Embryonic facial prominence (tissue), 1 donor: ENCODE measurements around the gene SEZ6.

Experiments
- DNase-seq: peaks from one replicate; pipeline ENCODE4 v3.0.0-alpha.2; 2016; ENCODE audit errors: extremely low spot score

Gene SEZ6, protein sequence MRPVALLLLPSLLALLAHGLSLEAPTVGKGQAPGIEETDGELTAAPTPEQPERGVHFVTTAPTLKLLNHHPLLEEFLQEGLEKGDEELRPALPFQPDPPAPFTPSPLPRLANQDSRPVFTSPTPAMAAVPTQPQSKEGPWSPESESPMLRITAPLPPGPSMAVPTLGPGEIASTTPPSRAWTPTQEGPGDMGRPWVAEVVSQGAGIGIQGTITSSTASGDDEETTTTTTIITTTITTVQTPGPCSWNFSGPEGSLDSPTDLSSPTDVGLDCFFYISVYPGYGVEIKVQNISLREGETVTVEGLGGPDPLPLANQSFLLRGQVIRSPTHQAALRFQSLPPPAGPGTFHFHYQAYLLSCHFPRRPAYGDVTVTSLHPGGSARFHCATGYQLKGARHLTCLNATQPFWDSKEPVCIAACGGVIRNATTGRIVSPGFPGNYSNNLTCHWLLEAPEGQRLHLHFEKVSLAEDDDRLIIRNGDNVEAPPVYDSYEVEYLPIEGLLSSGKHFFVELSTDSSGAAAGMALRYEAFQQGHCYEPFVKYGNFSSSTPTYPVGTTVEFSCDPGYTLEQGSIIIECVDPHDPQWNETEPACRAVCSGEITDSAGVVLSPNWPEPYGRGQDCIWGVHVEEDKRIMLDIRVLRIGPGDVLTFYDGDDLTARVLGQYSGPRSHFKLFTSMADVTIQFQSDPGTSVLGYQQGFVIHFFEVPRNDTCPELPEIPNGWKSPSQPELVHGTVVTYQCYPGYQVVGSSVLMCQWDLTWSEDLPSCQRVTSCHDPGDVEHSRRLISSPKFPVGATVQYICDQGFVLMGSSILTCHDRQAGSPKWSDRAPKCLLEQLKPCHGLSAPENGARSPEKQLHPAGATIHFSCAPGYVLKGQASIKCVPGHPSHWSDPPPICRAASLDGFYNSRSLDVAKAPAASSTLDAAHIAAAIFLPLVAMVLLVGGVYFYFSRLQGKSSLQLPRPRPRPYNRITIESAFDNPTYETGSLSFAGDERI

DNA sequence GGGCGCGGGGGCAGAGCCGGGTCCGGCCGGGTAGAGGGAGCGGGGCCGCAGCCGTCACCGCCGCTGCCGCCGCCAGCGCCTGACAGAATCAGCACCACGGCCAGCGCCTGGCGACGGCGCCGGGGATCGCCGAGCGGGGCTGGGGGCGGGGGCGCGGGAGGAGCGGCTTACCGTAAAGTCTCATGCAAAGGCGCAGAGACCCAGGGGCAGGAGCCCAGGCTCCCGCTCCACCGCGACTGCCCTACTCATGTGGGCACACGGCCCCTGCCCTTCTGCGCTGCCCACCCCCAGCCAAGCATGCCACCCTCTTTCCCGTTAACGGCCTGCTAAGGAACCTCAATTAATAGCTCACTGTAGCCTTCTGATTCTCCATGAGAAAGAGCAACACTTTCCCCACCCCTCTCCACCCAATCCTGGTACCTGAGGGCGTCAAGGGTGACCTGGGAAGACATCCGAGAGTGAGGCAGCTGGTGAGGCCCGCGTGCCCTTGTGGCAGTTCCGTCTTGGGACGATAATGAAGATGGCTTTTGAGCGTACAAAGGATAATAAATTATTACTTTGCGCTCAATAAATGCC is at the start of gene SEZ6:
SEZ6 (minus strand) TSS at position 98 of the 576 bp plus-strand sequence. CDS start 164 bp downstream, outside the sequence.
- peak; percentile 21 for DNase-seq

DNA sequence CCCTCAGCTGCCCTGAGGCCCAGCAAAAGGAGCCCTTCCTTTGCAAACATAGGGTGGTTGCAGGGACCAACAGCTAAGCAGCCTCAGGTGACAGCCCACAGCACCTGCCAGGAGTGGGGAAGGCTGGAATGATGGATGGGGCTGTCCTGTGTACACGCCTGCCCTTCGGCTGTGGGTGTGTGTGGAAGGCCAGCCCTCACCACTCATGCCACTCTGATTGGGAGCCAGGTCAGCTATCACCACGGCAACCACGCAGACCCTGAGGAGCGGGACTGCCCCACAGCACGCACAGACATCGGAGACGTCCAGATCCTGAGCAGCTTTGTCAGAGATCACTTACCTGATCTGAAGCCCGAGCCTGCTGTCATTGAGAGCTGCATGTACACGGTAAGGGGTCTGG is 49.0 kb upstream of the SEZ6 start:
- no peak for DNase-seq

DNA sequence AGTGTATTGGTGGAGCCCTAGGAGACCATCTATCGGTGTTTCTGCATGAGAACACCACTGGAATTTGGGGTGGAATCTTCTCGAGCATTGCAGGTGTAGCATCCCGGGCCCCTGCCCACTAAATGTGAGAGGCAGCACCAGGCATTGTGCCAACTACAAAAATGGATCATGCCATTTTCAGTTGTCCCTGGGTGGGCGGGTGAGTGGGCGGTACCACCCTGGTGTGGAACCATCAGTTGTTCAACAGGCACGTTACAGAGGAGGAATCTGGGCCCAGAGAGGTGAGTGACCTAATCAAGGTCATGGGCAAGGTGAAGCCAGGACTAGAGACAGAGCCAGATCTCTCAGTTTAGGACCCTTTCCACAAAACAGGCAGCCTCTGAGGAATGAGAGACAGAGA is 45.9 kb upstream of the SEZ6 start:
- DNase-seq, result no peak

DNA sequence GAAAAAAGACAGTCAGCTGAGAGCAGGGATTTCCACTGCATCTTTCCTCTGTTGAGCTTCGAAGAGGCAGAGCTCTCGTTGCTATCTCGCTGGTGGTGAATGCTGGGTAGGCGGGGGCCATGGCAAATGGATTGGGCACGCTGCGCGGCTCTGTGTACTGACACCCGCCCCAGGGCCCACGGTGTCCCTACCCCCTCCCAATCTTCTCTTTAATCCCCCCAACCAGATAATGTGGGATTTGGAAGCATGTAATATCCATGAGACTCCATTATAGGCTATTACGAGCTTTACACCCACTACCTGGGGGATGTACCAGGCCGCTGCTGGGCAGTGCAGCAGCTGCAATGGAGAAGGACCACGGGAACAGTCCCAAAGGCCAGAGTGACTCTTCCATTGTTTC is 45.4 kb upstream of the SEZ6 start:
- no peak for DNase-seq

DNA sequence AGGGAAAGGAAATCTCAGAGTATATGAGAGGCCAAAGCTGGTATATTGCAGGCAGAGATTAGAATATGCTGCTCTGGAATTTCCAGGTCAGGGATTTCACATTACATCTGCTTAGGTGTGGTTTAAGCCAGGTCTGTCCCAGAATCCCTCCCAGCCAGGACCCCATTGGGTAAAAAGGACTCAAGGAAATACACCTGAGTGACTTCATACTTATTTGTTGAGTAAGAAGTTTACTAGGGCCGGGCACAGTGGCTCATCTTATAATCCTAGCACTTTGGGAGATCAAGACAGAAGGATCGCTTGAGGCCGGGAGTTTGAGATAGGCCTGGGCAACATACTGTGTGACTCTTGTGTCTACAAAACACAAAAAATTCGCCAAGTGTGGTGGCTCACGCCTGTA is 44.3 kb upstream of the SEZ6 start:
- no peak for DNase-seq

DNA sequence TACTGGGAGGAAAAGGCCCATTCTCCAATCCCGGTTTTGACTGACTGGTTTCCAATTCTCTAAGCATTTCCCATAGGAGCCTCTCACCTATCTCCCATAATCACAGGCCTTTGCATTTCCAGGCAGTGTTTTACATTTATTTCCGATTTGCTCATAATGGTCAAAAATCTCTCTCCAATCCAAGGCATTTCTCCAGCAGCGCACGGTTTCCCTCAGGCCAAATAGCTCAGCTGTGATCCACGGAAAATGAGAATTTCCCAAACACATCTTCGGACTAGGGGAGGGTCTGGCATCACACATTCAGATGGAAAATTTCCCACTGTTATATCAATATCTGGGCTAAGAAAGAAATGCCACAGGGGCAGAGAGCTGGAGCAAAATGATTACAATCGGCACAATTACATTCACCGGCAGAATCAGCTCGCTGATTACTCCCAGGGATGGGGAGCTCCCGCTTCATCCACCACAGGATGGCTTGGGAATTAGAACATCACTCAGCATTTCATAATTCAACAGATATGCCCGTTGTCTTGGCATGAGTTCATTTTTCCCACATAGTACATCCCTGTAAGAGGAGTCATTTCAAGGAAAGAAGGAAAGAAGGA is 43.8 kb upstream of the SEZ6 start:
- DNase-seq, result no peak

DNA sequence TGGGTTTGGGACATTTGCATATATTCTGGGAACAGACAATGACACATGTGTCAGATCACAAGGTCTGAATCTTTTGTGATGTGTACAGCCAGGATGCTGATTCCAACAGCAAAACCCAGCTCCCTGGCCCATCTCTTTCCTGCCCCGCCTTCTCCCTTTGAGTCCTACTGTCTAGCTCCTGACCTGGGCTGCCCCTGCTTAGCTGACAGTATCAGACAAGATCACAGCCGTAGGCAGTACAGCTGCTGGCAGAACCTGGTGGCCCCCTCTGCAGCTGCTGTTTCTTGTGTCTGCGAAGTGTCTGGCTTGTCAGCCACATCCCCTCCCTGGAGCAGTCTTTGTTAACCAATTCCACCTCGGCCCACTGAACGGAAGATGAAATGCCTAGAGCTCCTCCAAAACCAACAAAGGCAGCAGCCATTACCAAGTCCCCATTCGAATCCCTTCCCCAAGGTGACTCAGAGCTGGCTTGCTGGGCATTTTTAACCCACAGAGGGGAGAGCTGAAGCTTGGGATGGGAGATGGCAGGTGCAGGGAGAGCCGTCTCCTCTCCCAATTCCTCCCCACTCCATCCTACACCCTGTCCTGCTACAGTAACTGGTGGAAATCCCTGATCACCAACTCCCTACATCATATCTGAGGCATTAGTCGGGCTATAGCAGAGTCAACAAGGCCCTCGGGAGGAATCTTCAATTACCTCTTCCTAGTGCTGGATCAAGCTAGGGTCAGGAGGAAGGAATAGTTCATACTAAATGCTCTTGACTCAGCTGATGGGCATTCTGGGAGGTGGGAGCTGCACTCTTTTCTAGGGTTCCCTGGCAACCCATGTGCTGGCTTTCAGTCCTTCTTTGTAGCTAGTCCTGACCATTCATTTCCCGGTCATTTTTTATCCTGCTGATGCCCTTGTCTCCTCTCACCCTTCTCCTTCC is 42.9 kb upstream of the SEZ6 start:
- DNase-seq, result no peak

DNA sequence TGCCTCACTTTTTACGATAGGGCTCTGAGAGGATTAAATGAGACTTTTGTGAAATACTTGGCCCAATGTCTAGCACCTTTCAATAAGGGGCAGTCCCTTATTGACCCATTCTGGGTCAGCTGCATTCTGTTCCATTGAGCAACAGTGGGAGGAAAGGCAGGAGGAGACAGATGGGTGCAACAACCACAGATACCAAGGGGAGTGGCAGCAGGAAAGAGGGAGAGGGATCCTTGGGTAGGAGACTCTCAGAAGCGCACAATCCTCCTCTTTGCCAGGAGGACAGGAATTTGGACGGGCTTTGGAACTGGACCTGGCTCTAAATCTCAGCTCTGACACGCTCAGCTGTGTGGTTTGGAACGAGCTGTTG is 40.6 kb upstream of the SEZ6 start:
- no peak for DNase-seq

DNA sequence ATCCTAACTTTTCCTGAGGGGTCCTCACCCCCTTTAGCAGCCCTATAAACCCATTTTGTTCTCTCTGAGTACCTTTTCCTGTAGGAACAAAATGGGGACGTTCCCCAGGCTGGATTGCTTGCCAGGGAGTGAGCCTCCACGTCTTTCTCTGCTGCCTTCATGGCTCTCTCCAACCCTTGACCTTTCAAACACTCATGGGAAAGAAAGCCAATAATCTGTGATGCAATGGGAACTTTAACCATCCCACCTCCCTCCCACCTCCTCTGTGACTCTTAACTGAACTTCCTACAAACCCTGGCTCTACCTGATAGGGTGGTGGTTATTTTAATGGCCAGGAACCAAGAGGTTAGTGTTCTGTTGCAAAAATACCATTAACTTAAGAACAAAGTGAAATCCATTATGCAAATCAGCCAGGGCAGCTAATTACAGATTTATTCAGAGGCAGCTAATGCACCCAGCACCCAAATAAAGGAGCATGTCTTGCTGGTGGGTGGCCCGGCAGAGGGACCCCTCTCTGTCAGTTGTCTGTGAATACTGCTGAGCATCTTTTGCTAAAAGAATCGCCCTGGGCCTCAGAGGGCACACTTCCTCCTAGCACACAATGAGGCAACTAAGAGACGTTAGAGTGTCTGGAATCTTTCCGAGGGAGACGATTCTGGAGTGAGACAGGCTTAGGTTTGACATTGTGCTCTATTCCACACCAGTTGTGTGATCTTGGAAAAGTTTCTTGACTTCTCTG is 40.1 kb upstream of the SEZ6 start:
- DNase-seq, result no peak

DNA sequence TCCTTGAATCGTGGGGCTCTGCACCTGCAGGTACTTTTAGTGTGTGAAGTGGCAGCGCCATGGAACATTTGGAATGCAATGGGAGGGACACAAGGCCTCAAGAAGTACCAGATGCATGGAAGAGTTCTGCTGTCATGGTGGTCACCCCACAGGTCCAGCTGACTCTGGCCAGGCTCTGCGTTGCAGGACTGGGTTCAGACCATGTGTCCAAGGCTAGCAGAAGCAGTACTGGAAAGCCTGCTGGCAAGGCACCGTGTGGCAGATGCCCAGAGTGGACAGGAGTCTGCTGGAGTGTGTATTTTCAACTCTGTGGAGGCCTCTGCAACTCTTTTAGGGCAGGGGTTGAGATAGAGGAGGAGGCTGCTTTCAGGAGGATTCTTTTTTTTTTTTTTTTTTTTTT is 39.2 kb upstream of the SEZ6 start:
- DNase-seq, result no peak

DNA sequence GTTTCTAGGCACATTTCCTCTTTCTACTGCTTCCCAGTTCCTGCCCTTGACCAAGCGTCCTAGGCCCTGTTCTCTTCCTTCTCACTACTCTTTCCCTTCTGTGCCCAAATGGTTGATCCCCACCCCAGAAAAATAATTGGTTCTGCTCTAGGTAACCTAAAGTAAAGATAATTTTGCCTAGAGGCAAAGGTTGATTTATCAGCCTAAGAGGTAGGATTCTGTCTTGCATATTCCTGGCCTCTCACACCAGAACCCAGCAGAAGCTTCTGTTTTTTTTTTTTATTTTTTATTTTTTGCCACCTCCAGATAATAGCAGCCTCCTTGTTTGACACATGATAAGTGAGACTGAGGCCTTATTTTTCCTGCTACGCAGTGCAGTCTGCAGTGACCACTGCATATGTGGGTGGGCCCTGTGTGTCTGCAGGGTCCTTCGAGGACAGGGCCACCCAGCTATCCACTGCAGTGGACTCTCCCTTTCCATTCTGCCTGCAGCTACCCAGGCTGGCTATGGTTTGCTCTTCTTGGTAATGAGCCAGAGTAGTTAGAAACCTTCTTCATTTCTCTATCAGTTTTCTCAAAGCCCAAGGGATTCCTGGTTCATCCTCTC is 37.8 kb upstream of the SEZ6 start:
- no peak for DNase-seq

DNA sequence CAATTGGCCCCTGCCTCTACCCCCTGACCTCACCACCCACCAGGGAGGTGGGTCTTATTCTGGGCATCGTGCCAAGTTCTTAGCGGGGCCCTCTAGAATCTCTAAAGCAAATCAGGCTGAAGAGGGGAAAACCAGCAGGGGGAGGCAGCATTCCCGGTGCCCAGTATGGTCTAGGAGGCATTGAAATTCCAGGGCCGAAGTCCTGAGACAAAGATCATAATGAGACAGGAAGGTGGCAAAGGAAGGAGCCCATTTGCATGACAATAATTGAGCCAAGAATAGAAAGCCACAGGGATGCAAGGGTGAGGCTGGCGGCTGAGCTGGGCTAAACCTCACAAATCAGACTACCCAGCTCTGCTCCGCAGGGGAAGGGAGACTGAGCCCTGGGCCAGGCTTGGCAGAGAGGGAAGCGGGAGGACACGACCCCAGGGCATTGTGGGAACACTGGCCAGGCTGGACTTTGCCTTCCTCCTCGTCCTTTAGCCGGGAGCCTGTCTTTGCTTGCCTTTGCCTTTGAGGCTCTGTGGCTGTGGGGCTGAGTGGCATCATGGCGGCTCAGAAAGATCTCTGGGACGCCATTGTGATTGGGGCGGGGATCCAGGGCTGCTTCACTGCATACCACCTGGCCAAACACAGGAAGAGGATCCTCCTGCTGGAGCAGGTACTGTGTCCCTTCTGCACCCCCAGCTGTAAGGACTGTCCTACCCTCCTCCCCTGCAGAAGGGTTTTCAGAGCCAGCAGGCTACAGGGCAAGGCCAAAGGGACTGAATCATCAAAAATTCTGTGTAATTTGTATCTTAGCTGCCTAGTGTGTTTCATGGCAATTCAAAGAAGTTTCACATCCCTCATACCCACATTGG is 37.1 kb upstream of the SEZ6 start, which contains the start of gene PIPOX:
PIPOX (plus strand) TSS at position 463 of the 860 bp plus-strand sequence; CDS start at position 548, 85 bp downstream.
- DNase-seq, result no peak

DNA sequence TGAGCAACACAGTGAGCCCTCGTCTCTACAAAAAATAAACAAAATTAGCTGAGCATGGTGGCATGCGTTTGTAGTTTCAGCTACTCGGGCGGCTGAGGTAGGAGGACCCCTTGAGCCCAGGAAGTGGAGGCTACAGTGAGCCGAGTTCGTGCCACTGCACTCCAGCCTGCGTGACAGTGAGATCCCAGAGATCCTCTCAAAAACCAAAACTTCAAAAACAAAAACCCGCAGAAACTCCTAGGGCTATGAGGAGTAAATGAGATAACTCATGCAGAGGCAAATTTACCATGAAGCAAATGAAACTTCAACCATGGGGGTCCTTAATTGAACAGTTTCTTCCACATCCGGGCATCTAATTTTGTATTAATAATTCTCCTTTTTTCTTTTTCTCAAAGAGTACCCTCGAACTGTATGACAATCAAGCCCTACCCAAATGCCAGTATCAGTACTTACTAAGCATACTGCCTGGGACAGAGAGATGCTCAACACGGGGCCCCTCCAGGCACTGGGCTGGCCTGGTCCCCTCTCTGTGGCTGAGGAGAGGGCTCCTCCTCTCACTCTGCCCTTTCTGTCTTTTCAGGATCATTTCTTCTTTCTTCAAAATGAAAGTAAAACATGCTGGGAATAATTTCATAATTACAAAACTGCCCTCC is 36.3 kb upstream of the SEZ6 start:
- DNase-seq, result no peak

DNA sequence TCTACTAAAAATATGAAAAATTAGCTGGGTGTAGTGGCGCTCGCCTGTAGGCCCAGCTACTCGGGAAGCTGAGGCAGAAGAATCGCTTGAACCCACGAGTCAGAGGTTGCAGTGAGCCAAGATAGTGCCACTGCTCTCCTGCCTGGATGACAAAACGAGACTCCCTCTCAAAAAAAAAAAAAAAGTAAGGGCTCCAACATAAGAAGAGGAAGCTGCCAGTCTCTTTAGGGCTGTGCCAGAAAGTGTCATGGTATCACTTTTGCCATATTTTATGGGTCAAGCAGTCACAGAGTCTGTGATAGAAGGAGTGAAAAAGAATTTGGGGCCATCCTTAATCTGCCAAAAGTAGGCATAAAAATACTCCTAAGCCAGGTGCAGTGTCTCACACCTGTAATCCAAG is 35.7 kb upstream of the SEZ6 start:
- no peak for DNase-seq

DNA sequence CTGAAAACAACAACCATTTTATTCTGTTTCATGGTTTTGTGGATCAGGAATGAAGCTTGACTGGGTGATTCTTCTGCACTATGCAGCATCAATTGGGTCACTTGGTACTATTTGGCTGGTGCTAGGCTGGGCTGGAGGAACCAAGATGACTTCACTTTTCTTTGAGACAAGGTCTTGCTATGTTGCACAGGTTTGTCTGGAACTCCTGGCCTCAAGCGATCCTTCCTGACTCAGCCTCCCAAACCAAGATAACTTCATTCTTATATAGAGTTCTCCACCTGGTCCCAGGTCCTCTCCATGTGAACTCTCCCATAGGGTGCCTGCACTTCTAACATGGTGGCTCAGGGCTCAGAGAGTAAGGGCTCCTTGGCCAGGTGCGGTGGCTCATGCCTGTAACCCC is 35.3 kb upstream of the SEZ6 start:
- no peak for DNase-seq

DNA sequence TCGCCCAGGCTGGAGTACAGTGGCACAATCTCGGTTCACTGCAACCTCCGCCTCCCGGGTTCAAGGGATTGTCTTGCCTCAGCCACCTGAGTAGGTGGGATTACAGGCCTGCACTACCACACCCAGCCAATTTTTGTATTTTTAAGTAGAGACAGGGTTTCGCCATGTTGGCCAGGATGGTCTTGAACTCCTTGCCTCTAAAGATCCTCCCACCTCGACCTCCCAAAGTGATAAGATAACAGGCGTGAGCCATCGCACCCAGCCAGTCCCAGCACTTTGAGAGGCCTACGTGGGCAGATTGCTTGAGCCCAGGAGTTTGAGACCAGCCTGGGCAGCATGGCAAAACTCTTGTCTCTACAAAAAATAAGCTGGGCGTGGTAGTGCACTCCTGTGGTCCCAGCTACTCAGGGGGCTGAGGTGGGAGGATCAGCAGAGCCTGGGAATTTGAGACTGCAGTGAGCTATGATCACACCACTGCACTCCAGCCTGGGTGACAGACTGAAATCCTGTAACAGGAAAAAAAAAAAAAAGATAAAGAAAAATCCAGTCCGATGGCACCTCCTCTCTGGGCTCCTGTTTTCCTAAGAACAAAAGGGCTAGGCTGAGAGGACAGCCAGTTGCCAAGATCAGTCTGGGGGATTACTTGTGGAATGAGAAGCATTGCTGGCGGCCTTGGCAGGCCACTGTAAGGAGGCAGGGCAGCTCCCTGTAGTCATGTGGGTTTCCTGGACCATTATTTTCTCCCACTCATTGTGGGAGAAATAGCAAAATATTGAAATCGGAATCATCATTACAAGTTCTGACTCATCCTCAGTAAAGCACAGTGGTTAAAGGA is 34.1 kb upstream of the SEZ6 start:
- DNase-seq, result no peak

DNA sequence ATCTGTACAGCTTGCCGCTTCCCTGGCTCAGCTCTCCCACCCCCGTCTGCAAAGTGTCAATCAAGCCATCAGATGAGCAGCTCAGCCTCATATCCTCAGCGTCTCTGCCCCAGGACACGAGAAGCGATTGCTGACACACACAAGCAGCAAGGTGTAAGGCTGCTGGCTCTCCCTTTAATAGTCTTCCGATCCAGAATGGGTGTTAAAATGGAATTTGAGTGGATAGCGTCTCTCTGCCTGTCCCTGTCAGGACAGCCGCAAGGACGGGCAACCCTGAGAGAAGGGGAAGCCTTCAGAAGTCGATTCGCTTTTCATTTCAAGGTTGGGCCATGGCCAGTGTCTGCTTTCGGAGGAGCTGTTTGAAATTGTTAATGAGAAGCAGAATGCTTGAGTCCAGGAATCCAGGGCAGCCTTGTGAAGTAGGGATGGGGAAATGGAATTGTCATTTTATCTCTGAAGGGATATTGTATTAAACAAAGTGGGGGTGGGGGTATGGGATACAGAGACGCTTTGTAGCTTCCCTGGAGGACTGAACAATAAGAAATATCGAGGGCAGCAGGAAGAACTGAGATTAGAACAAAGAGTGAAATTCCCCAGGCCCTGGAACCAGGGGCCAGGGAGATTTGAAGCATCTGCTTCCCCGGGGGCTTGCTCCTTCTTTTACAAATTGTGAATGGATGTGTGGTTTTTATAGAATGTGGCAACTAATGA is 32.4 kb upstream of the SEZ6 start:
- no peak for DNase-seq
